ENCODE measurements around the gene HSPB2.

- TF ChIP-seq CTCF (conservative IDR thresholded peaks at IDR 0.05; ENCODE audit: low read length) = 0 out of 2 replicates have a peak, but pooled peaks have one; percentile 11
- TF ChIP-seq EZH2phosphoT487 (IDR thresholded peaks at IDR 0.05; ENCODE audit: borderline replicate concordance) = no peak
Observed at GRCh38 chr11:111926505-111927391, 14.2 kb downstream of the HSPB2 start.

Data from Loucy (cell line).